MCF 10A (cell line): ENCODE results near the gene KLHL22. TPM values are rescaled to one million over a fixed set of nuclear protein-coding genes. Genes with fewer than 3 reads are reported as not detected.
"Not testable (repeated sequence)": the region's sequence is repeated elsewhere in the genome, so short reads cannot be mapped to it uniquely, and the experiment has no call there.

ENCODE experiments used
- BruUV-seq: library from RNA; stranded (reverse); fragments of 400-500 nt; replicated peaks from 2 replicates; lab custom pipeline; 2021; lab: Mats Ljungman, UMichigan
- CTCF ChIA-PET: fragments of 300-600 bp; sonication (Branson Sonifier 250); formaldehyde crosslinking; extraction: SDS; loops from one replicate; lab custom pipeline; 2021; ENCODE audit warnings: antibody characterized with exemption, inconsistent platforms; lab: Yijun Ruan, JAX
- POLR2A ChIA-PET: fragments of 300-600, 350-650 bp; sonication (Branson Sonifier 250); formaldehyde crosslinking; extraction: SDS; loops from one replicate; lab custom pipeline; 2020; ENCODE audit warnings: antibody characterized with exemption, inconsistent platforms; lab: Yijun Ruan, JAX
- DNase-seq: peaks from one replicate; pipeline ENCODE4 v3.0.0-alpha.2; 2018; ENCODE audit not compliant: unreplicated experiment
- H3K27ac Mint-ChIP-seq: one replicate; pipeline ENCODE4 v1.8.0; 2022; ENCODE audit warnings: mild to moderate bottlenecking, low read depth, mixed read lengths; ENCODE audit not compliant: unreplicated experiment
- H3K27me3 Mint-ChIP-seq: one replicate; pipeline ENCODE4 v1.8.0; 2022; ENCODE audit warnings: mixed read lengths; ENCODE audit not compliant: insufficient read depth, unreplicated experiment
- H3K36me3 Mint-ChIP-seq: one replicate; pipeline ENCODE4 v1.8.0; 2022; ENCODE audit warnings: mild to moderate bottlenecking, moderate library complexity, mixed read lengths; ENCODE audit not compliant: insufficient read depth, unreplicated experiment
- H3K4me1 Mint-ChIP-seq: one replicate; pipeline ENCODE4 v1.8.0; 2022; ENCODE audit warnings: mixed read lengths; ENCODE audit not compliant: insufficient read depth, unreplicated experiment
- H3K4me3 Mint-ChIP-seq: one replicate; pipeline ENCODE4 v1.8.0; 2022; ENCODE audit warnings: mild to moderate bottlenecking, moderate library complexity, mixed read lengths; ENCODE audit not compliant: unreplicated experiment
- H3K9me3 Mint-ChIP-seq: one replicate; pipeline ENCODE4 v1.8.0; 2022; ENCODE audit warnings: mixed read lengths; ENCODE audit not compliant: unreplicated experiment
- intact Hi-C: fragments of 100-400 bp; cut with micrococcal nuclease; formaldehyde crosslinking; loops from 2 replicates; pipeline ENCODE4 v1.14.1; 2022
- total RNA-seq: library from RNA; stranded (reverse); gene quantifications from 2 replicates; pipeline ENCODE4 v1.2.3, GENCODE V29; 2022
- TF ChIP-seq, protein P1 (sequence below): fragments of 200-600 bp; IDR thresholded peaks from one replicate; pipeline ENCODE4 v1.8.0; 2022; ENCODE audit warnings: antibody characterized with exemption, mild to moderate bottlenecking; ENCODE audit not compliant: unreplicated experiment

KLHL22 gene
- total RNA-seq, 1 experiment from 2014 or later = 14.7 TPM

DNA sequence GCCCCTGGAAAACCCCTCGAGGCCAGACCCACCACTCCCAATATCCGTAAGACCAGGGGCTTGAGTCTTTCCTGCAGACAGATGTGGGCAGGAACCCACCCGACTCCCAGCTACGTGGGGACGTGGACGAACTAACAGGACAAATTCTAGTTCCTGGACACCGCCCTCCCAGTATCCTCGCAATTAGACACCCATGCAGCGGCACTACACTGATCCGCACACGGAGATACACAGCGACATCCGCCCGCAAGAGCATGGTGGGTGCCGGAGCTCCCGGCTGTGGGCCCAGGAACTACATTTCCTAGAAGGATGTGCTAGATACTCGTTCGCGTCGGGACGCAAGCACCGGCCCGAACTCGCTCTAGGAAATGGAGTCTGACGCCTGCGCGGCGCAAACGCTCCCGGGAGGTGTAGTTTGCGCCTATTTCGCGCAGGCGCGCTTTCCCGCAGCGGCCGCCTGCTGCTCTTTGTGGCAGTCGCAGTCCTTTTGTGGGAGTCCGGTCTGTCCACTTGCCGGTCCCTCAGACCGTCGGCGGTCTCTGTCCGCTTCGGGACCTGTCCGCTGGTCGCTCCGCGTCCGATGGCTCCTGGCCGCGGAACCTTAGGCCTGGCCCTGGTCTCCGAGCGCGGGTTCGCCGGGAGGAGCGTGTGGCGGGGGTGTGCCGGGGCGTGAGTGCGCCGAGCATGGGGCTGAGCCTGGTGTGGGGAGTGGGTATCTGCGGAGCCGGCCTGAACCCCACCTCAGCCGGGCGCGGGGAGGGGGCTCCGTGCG is 101.7 kb downstream of the KLHL22 start, which contains the start of gene ZNF74:
Gene ZNF74 (plus strand): TSS at position 447 of the 772 bp plus-strand sequence. CDS start 478 bp downstream, outside the sequence.
- ChIA-PET POLR2A (interaction anchor here (0.7 to 2.4 kb wide), 8 partner anchors 9 to 174 kb away, joined by 3 to 16 read pairs (median 6); partner anchors contain the start of gene DGCR6L), CTCF (interaction anchor here (0.9 to 1.3 kb wide), 4 partner anchors 11 to 171 kb away, joined by 3 to 6 read pairs (median 4); no protein-coding TSS in a partner anchor)
- TF ChIP-seq, protein P1, sequence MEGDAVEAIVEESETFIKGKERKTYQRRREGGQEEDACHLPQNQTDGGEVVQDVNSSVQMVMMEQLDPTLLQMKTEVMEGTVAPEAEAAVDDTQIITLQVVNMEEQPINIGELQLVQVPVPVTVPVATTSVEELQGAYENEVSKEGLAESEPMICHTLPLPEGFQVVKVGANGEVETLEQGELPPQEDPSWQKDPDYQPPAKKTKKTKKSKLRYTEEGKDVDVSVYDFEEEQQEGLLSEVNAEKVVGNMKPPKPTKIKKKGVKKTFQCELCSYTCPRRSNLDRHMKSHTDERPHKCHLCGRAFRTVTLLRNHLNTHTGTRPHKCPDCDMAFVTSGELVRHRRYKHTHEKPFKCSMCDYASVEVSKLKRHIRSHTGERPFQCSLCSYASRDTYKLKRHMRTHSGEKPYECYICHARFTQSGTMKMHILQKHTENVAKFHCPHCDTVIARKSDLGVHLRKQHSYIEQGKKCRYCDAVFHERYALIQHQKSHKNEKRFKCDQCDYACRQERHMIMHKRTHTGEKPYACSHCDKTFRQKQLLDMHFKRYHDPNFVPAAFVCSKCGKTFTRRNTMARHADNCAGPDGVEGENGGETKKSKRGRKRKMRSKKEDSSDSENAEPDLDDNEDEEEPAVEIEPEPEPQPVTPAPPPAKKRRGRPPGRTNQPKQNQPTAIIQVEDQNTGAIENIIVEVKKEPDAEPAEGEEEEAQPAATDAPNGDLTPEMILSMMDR = no peak
- intact Hi-C loops = no loop called here
- Mint-ChIP-seq H3K4me3 (peak within 1 kb of the TSS; percentile 78), H3K9me3 (peaks cover 5% of the 10 kb centered on the region), H3K36me3 (no peaks in the 10 kb centered on the region), H3K27ac (peak within 1 kb of the TSS; percentile 51), H3K4me1 (peaks cover 18% of the 10 kb centered on the region), H3K27me3 (no peaks in the 10 kb centered on the region)
- BruUV-seq = TSS peak; percentile 23
- DNase-seq = peak; percentile 86

DNA sequence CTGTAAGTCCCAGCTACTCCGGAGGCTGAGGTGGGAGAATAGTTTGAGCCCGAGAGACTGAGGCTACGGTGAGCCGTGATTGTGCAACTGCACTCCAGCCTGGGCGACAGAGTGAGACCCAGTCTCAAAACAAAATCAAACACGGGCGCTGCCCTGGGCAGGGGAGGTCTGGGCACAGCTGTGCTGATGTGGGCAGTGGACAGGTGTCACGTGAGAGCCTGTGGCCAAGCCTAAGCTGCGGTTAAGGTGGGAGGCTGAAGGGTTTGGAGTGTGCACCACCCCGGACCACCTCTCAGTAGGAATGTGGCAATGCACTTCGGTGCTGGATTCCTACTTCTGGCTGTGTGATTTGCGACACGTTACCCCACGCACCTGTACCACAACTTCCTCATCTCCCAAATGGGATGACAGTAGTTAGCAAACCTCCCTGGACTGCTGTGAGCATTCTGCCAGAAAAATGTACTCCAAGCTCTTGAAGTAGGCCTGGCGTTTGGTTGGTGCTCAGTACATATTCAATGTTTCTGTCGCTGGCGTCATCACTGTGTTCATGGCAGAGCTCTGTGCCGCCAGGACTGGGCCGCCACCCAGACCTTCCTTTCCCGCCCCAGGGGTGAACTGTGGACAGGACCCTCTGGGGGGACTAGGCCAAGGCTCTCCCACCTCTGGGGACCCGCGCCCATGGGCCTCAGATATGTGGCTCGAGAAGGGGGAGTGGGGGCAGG is 102.5 kb downstream of the KLHL22 start:
- Mint-ChIP-seq H3K27ac (peak overlapping the region; percentile 51), H3K9me3 (peaks cover 7% of the 10 kb centered on the region), H3K4me3 (peak overlapping the region; percentile 78), H3K4me1 (peaks cover 18% of the 10 kb centered on the region), H3K36me3 (no peaks in the 10 kb centered on the region), H3K27me3 (no peaks in the 10 kb centered on the region)
- ChIA-PET CTCF (interaction anchor here (0.9 kb wide), 1 partner anchor 76 kb away, joined by 6 read pairs; no protein-coding TSS in a partner anchor), POLR2A (interaction anchor here (0.7 to 2.4 kb wide), 8 partner anchors 8 to 175 kb away, joined by 3 to 16 read pairs (median 6); partner anchors contain the start of gene DGCR6L)
- TF ChIP-seq, protein P1 = no peak
- intact Hi-C loops = no loop called here
- no peak for DNase-seq
- BruUV-seq = TSS peak; percentile 91

DNA sequence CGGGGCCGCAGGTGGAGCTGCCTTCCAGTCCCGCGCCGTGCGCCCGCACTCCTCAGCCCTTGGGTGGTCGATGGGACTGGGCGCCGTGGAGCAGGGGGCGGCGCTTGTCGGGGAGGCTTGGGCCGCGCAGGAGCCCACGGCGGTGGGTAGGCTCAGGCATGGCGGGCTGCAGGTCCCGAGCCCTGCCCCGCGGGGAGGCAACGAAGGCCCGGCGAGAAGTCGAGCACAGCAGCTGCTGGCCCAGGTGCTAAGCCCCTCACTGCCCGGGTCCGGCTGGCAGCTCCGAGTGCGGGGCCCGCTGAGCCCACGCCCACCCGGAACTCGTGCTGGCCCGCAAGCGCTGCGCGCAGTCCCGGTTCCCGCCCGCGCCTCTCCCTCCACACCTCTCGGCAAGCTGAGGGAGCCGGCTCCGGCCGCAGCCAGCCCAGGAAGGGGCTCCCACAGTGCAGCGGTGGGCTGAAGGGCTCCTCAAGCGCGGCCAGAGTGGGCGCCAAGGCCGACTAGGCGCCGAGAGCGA is 103.2 kb downstream of the KLHL22 start:
- POLR2A ChIA-PET, H3K27ac Mint-ChIP-seq, intact Hi-C loops, H3K36me3 Mint-ChIP-seq, BruUV-seq, H3K4me3 Mint-ChIP-seq, H3K27me3 Mint-ChIP-seq, H3K9me3 Mint-ChIP-seq, DNase-seq: not testable (repeated sequence)
- H3K4me1 Mint-ChIP-seq = peaks cover 18% of the 10 kb centered on the region
- CTCF ChIA-PET = interaction anchor here (0.6 to 0.9 kb wide), 3 partner anchors 12 to 75 kb away, joined by 3 to 6 read pairs (median 3); no protein-coding TSS in a partner anchor

Other genes starting within 250 kb of the KLHL22 start
- gene RTN4R, start 227.5 kb downstream of the KLHL22 start, total RNA-seq = 2.7 and 3.7 TPM in 2 replicates
- 33.3 and 36.4 TPM in 2 replicates for gene DGCR6L, start 175.7 kb downstream of the KLHL22 start, total RNA-seq
- gene ZNF74, start 101.6 kb downstream of the KLHL22 start, total RNA-seq = 9.9 and 10.4 TPM in 2 replicates
- gene SCARF2, start 58.0 kb downstream of the KLHL22 start, total RNA-seq = 0.35 and 0.88 TPM in 2 replicates
- 122 TPM in 2 replicates for gene MED15, start 11.8 kb upstream of the KLHL22 start, total RNA-seq